Breast epithelium (tissue), 4 donors: ENCODE data around the gene RYK. TPM values are rescaled to one million over a fixed set of nuclear protein-coding genes. Genes with fewer than 3 reads are reported as not detected.

Source experiments
- DNase-seq, 2 donors: peaks; one replicate each; pipeline ENCODE4 v3.0.0-alpha.2; 2019; ENCODE audit warnings: low spot score in 2 of 2
- H3K27ac ChIP-seq, 2 donors: fragments of 200-600 bp; sonication (generic) in 1 of 2; one replicate each; pipeline ENCODE4 v1.5.1; 2016 to 2019; ENCODE audit warnings: mild to moderate bottlenecking in 1 of 2
- H3K27me3 ChIP-seq, 2 donors: fragments of 200-600 bp; sonication (generic) in 1 of 2; one replicate each; pipeline versions ENCODE4 v1.5.1 to v1.6.0; 2017 to 2019; ENCODE audit warnings: control low read depth in 1 of 2, mild to moderate bottlenecking in 1 of 2
- H3K36me3 ChIP-seq: fragments of 200-600 bp; one replicate; pipeline ENCODE4 v1.5.1; 2019
- H3K4me1 ChIP-seq, 2 donors: fragments of 200-600 bp; sonication (generic); one replicate each; pipeline ENCODE4 v1.5.1; 2016 to 2019; ENCODE audit warnings: control low read depth in 1 of 2
- H3K4me3 ChIP-seq, 3 donors: fragments of 200-600 bp; sonication (generic); 1 replicate in 2 of 3; 2 replicates in 1 of 3; pipeline ENCODE4 v1.5.1; 2016 to 2019; ENCODE audit warnings: mild to moderate bottlenecking in 3 of 3, moderate library complexity in 2 of 3
- H3K9me3 ChIP-seq, 2 donors: fragments of 200-600 bp; sonication (generic) in 1 of 2; one replicate each; pipeline ENCODE4 v1.5.1; 2016 to 2019; ENCODE audit warnings: control low read depth in 1 of 2
- CTCF ChIP-seq, 3 donors: fragments of 450-650 bp; IDR thresholded peaks; one replicate each; pipeline ENCODE4 v1.5.1; 2016 to 2017; ENCODE audit warnings: antibody characterized with exemption in 3 of 3, mild to moderate bottlenecking in 3 of 3, moderate library complexity in 3 of 3
- POLR2A ChIP-seq: fragments of 450-650 bp; IDR thresholded peaks from one replicate; pipeline ENCODE4 v1.6.1; 2016; ENCODE audit warnings: antibody characterized with exemption, mild to moderate bottlenecking, moderate library complexity
- POLR2AphosphoS5 ChIP-seq, 3 donors: sonication (generic); formaldehyde crosslinking; IDR thresholded peaks; one replicate each; pipeline ENCODE4 v1.6.1; 2017; ENCODE audit warnings: antibody characterized with exemption in 3 of 3
- intact Hi-C: fragments of 100-400 bp; cut with DNase I; formaldehyde crosslinking; loops from one replicate; pipeline ENCODE4 v1.15.1; 2023; ENCODE audit warnings: low total_unique reads
- total RNA-seq, 3 donors: library from RNA; depleted of rRNA; stranded (reverse); fragments of >200 nt; gene quantifications; one replicate each; pipeline ENCODE4 v1.1.0, GENCODE V29; 2016

Gene RYK
- total RNA-seq, 3 donors from 2014 or later = 77.9 to 153 (median 150) TPM

GRCh38 chr3:134284438-134284837, 33.8 kb upstream of the RYK start:
- intact Hi-C loops = no loop called here

GRCh38 chr3:134282659-134283047, 32.0 kb upstream of the RYK start:
- no peaks in the 10 kb centered on the region for H3K27me3 ChIP-seq
- H3K4me1 ChIP-seq = no peaks in the 10 kb centered on the region
- TF ChIP-seq POLR2A (no peak), CTCF (IDR thresholded peaks at IDR 0.05) (no peak), POLR2AphosphoS5 (IDR thresholded peaks at IDR 0.05) (no peak)
- intact Hi-C loops = no loop called here
- no peak overlapping the region for H3K27ac ChIP-seq
- no peak overlapping the region for H3K4me3 ChIP-seq
- no peaks in the 10 kb centered on the region for H3K36me3 ChIP-seq
- H3K9me3 ChIP-seq = no peaks in the 10 kb centered on the region
- no peak for DNase-seq

More at GRCh38 chr3:134284438-134284837, 33.8 kb upstream of the RYK start:
- H3K27ac ChIP-seq = no peak overlapping the region
- H3K9me3 ChIP-seq = no peaks in the 10 kb centered on the region
- no peaks in the 10 kb centered on the region for H3K27me3 ChIP-seq
- H3K4me3 ChIP-seq = no peak overlapping the region
- no peaks in the 10 kb centered on the region for H3K4me1 ChIP-seq
- no peak for DNase-seq
- no peaks in the 10 kb centered on the region for H3K36me3 ChIP-seq
- no peak for TF ChIP-seq CTCF (IDR thresholded peaks at IDR 0.05)

GRCh38 chr3:134281912-134282658, 31.4 kb upstream of the RYK start:
- H3K27me3 ChIP-seq = no peaks in the 10 kb centered on the region
- no peak for DNase-seq
- H3K27ac ChIP-seq = no peak overlapping the region
- no peaks in the 10 kb centered on the region for H3K9me3 ChIP-seq
- intact Hi-C loops = no loop called here
- no peak for TF ChIP-seq CTCF (IDR thresholded peaks at IDR 0.05)
- TF ChIP-seq POLR2A = no peak
- TF ChIP-seq POLR2AphosphoS5 (IDR thresholded peaks at IDR 0.05) = no peak
- no peaks in the 10 kb centered on the region for H3K4me1 ChIP-seq
- H3K4me3 ChIP-seq = no peak overlapping the region
- H3K36me3 ChIP-seq = no peaks in the 10 kb centered on the region

- Histone ChIP-seq H3K36me3 (no peaks in the 10 kb centered on the region), H3K4me3 (no peak overlapping the region), H3K27me3 (no peaks in the 10 kb centered on the region), H3K9me3 (no peaks in the 10 kb centered on the region), H3K4me1 (peaks cover 0 to 4% of the 10 kb centered on the region in 2 donors), H3K27ac (no peak overlapping the region)
- no peak for DNase-seq
- TF ChIP-seq CTCF (IDR thresholded peaks at IDR 0.05) (no peak), POLR2A (no peak), POLR2AphosphoS5 (IDR thresholded peaks at IDR 0.05) (no peak)
- intact Hi-C loops = no loop called here
Observed at GRCh38 chr3:134279466-134279865, 28.8 kb upstream of the RYK start.

GRCh38 chr3:134277066-134277660, 26.5 kb upstream of the RYK start:
- H3K4me3 ChIP-seq = no peak overlapping the region
- no peak for DNase-seq
- no peaks in the 10 kb centered on the region for H3K36me3 ChIP-seq
- no peaks in the 10 kb centered on the region for H3K27me3 ChIP-seq
- H3K4me1 ChIP-seq = peaks cover 0 to 4% of the 10 kb centered on the region in 2 donors
- no peak overlapping the region for H3K27ac ChIP-seq
- no peaks in the 10 kb centered on the region for H3K9me3 ChIP-seq
- intact Hi-C loops = no loop called here
- TF ChIP-seq POLR2A (no peak), POLR2AphosphoS5 (IDR thresholded peaks at IDR 0.05) (no peak), CTCF (IDR thresholded peaks at IDR 0.05) (no peak)
